ENCODE results near the gene RTP3.

RTP3 gene

GRCh38 chr3:46462111-46462510, 35.7 kb upstream of the RTP3 start:
- no peak overlapping the region for H3K9ac ChIP-seq (ENCODE audit: low read length)
- H3F3A ChIP-seq (ENCODE audit: insufficient read depth, low read length), result no peaks in the 10 kb centered on the region
- H3K4me2 ChIP-seq (ENCODE audit: low read depth, low read length), result no peak overlapping the region
- H3K36me3 ChIP-seq (replicated peaks; ENCODE audit: insufficient read depth, low read length), result no peaks in the 10 kb centered on the region
- no peak overlapping the region for H2AFZ ChIP-seq (ENCODE audit: low read length)
- H3K4me1 ChIP-seq (ENCODE audit: low read length), result no peaks in the 10 kb centered on the region
- no peak overlapping the region for H3K4me3 ChIP-seq (ENCODE audit: low read length)
- H3K27ac ChIP-seq (ENCODE audit: low read length), result no peak overlapping the region
- H3K27me3 ChIP-seq (replicated peaks; ENCODE audit: insufficient read depth, low read length), result no peaks in the 10 kb centered on the region
- no peaks in the 10 kb centered on the region for H4K20me1 ChIP-seq (ENCODE audit: insufficient read depth, low read length)
- H3K9me3 ChIP-seq (replicated peaks; ENCODE audit: insufficient read depth, low read length), result no peaks in the 10 kb centered on the region
- no peaks in the 10 kb centered on the region for H3K9me2 ChIP-seq (replicated peaks; ENCODE audit: insufficient read depth, low read length)
- TF ChIP-seq EZH2 (optimal IDR thresholded peaks at IDR 0.05; ENCODE audit: low read depth, low read length) (no peak), EZH2phosphoT487 (IDR thresholded peaks at IDR 0.05; ENCODE audit: low read length) (no peak)
- TF ChIP-seq, protein P1, sequence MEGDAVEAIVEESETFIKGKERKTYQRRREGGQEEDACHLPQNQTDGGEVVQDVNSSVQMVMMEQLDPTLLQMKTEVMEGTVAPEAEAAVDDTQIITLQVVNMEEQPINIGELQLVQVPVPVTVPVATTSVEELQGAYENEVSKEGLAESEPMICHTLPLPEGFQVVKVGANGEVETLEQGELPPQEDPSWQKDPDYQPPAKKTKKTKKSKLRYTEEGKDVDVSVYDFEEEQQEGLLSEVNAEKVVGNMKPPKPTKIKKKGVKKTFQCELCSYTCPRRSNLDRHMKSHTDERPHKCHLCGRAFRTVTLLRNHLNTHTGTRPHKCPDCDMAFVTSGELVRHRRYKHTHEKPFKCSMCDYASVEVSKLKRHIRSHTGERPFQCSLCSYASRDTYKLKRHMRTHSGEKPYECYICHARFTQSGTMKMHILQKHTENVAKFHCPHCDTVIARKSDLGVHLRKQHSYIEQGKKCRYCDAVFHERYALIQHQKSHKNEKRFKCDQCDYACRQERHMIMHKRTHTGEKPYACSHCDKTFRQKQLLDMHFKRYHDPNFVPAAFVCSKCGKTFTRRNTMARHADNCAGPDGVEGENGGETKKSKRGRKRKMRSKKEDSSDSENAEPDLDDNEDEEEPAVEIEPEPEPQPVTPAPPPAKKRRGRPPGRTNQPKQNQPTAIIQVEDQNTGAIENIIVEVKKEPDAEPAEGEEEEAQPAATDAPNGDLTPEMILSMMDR (IDR thresholded peaks at IDR 0.05; ENCODE audit: low read length), result no peak
- no peaks in the 10 kb centered on the region for H3K79me2 ChIP-seq (ENCODE audit: low read length)
- DNase-seq, result no peak

DNA sequence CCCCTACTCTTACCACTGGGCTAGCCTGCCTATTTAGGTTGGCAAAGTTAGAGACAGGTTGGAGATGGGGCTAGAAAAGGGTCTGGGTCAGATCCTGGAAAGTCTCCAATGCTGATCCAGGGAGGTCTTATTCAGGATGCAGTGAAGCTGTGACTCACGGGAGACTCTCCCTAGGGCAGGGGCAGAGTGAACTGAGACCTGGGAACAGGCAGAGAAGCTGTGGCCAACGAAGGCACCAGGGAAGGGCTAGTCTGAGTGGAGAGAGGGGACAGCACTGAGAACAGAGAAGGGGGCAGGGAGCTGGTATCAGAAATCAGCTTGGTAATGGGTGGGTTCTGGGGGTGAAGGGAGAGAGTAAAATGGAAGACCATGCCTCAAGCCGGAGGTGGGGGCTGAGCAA, 35.3 kb upstream of the RTP3 start:
- no peaks in the 10 kb centered on the region for H3K4me1 ChIP-seq (ENCODE audit: low read length)
- no peaks in the 10 kb centered on the region for H3K27me3 ChIP-seq (replicated peaks; ENCODE audit: insufficient read depth, low read length)
- no peak for DNase-seq
- H4K20me1 ChIP-seq (ENCODE audit: insufficient read depth, low read length), result no peaks in the 10 kb centered on the region
- no peaks in the 10 kb centered on the region for H3F3A ChIP-seq (ENCODE audit: insufficient read depth, low read length)
- no peaks in the 10 kb centered on the region for H3K36me3 ChIP-seq (replicated peaks; ENCODE audit: insufficient read depth, low read length)
- H3K9me3 ChIP-seq (replicated peaks; ENCODE audit: insufficient read depth, low read length), result no peaks in the 10 kb centered on the region
- no peak overlapping the region for H2AFZ ChIP-seq (ENCODE audit: low read length)
- H3K4me2 ChIP-seq (ENCODE audit: low read depth, low read length), result no peak overlapping the region
- no peaks in the 10 kb centered on the region for H3K79me2 ChIP-seq (ENCODE audit: low read length)
- no peaks in the 10 kb centered on the region for H3K9me2 ChIP-seq (replicated peaks; ENCODE audit: insufficient read depth, low read length)
- H3K27ac ChIP-seq (ENCODE audit: low read length), result no peak overlapping the region
- no peak overlapping the region for H3K4me3 ChIP-seq (ENCODE audit: low read length)
- no peak overlapping the region for H3K9ac ChIP-seq (ENCODE audit: low read length)
- TF ChIP-seq, protein P1 (IDR thresholded peaks at IDR 0.05; ENCODE audit: low read length), result no peak
- TF ChIP-seq EZH2 (optimal IDR thresholded peaks at IDR 0.05; ENCODE audit: low read depth, low read length), result no peak
- no peak for TF ChIP-seq EZH2phosphoT487 (IDR thresholded peaks at IDR 0.05; ENCODE audit: low read length)

GRCh38 chr3:46463120-46463867, 34.5 kb upstream of the RTP3 start:
- Histone ChIP-seq H3K4me1 (ENCODE audit: low read length) (no peaks in the 10 kb centered on the region), H3K36me3 (replicated peaks; ENCODE audit: insufficient read depth, low read length) (no peaks in the 10 kb centered on the region), H3K4me3 (ENCODE audit: low read length) (no peak overlapping the region), H4K20me1 (ENCODE audit: insufficient read depth, low read length) (no peaks in the 10 kb centered on the region), H2AFZ (ENCODE audit: low read length) (no peak overlapping the region), H3F3A (ENCODE audit: insufficient read depth, low read length) (no peaks in the 10 kb centered on the region), H3K9me3 (replicated peaks; ENCODE audit: insufficient read depth, low read length) (no peaks in the 10 kb centered on the region), H3K4me2 (ENCODE audit: low read depth, low read length) (no peak overlapping the region), H3K27me3 (replicated peaks; ENCODE audit: insufficient read depth, low read length) (no peaks in the 10 kb centered on the region), H3K9me2 (replicated peaks; ENCODE audit: insufficient read depth, low read length) (no peaks in the 10 kb centered on the region), H3K27ac (ENCODE audit: low read length) (no peak overlapping the region), H3K79me2 (ENCODE audit: low read length) (no peaks in the 10 kb centered on the region), H3K9ac (ENCODE audit: low read length) (no peak overlapping the region)
- no peak for TF ChIP-seq EZH2phosphoT487 (IDR thresholded peaks at IDR 0.05; ENCODE audit: low read length)
- TF ChIP-seq, protein P1 (IDR thresholded peaks at IDR 0.05; ENCODE audit: low read length), result no peak
- TF ChIP-seq EZH2 (optimal IDR thresholded peaks at IDR 0.05; ENCODE audit: low read depth, low read length), result no peak
- no peak for DNase-seq

All from MM.1S (cell line).